Motor neuron (in vitro differentiated cells): ENCODE measurements around the gene OSBPL10. TPM values are rescaled to one million over a fixed set of nuclear protein-coding genes. Genes with fewer than 3 reads are reported as not detected.
"Not testable (repeated sequence)": the region's sequence is repeated elsewhere in the genome, so short reads cannot be mapped to it uniquely, and the experiment has no call there.

Source experiments
- ATAC-seq, 8 experiments: fragments of 200-7000 bp; cut with Tn5 transposase; replicated peaks in 6 of 8; 2 replicates each; pipeline ENCODE4 v1.8.0; 2021; ENCODE audit warnings: mild to moderate bottlenecking in 8 of 8, moderate library complexity in 8 of 8
- H3K27ac ChIP-seq, 2 donors: fragments of 250-450 bp; sonication (Bioruptor Pico); 2 replicates each; pipeline ENCODE4 v1.9.0; 2021; ENCODE audit warnings: antibody characterized with exemption in 2 of 2, mild to moderate bottlenecking in 2 of 2, moderate library complexity in 1 of 2
- H3K4me1 ChIP-seq, 2 donors: fragments of 250-450 bp; sonication (Bioruptor Pico); replicated peaks in 1 of 2; 2 replicates each; pipeline ENCODE4 v1.6.1; 2021; ENCODE audit warnings: antibody characterized with exemption in 2 of 2, mild to moderate bottlenecking in 2 of 2, moderate library complexity in 1 of 2
- H3K4me3 ChIP-seq, 5 donors: fragments of 250-450 bp; sonication (Bioruptor Pico); 2 replicates each; pipeline ENCODE4 v1.9.0; 2021; ENCODE audit warnings: antibody characterized with exemption in 5 of 5, mild to moderate bottlenecking in 5 of 5, moderate library complexity in 4 of 5
- WGBS, 10 experiments: fragments of 450-650 bp; shearing (Covaris generic); methylation state at CpG; one replicate each; pipeline ENCODE4 v1.0.0; 2022; 5-methylcytosine and 5-hydroxymethylcytosine counted together
- in situ Hi-C, 9 experiments: fragments of 400-800 bp; cut with MboI; loops; one replicate each; pipeline ENCODE4 v1.15.0; 2021; ENCODE audit warnings: low sequenced_read_pairs in 9 of 9, low pct_unique_long_range_greater_than_20kb in 2 of 9; ENCODE audit not compliant: unreplicated experiment in 9 of 9
- total RNA-seq, 8 experiments: library from RNA; unstranded; fragments of 300-600 nt; gene quantifications; 2 replicates each; pipeline versions ENCODE4 v1.2.3 to v1.2.4, GENCODE V29; 2022

Gene OSBPL10, protein sequence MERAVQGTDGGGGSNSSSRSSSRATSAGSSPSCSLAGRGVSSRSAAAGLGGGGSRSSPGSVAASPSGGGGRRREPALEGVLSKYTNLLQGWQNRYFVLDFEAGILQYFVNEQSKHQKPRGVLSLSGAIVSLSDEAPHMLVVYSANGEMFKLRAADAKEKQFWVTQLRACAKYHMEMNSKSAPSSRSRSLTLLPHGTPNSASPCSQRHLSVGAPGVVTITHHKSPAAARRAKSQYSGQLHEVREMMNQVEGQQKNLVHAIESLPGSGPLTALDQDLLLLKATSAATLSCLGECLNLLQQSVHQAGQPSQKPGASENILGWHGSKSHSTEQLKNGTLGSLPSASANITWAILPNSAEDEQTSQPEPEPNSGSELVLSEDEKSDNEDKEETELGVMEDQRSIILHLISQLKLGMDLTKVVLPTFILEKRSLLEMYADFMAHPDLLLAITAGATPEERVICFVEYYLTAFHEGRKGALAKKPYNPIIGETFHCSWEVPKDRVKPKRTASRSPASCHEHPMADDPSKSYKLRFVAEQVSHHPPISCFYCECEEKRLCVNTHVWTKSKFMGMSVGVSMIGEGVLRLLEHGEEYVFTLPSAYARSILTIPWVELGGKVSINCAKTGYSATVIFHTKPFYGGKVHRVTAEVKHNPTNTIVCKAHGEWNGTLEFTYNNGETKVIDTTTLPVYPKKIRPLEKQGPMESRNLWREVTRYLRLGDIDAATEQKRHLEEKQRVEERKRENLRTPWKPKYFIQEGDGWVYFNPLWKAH
- 10 to 100 TPM in 2 of 8 experiments, 1 to 10 TPM in 6; 1.9 to 35.0 (median 2.9) TPM for total RNA-seq

DNA sequence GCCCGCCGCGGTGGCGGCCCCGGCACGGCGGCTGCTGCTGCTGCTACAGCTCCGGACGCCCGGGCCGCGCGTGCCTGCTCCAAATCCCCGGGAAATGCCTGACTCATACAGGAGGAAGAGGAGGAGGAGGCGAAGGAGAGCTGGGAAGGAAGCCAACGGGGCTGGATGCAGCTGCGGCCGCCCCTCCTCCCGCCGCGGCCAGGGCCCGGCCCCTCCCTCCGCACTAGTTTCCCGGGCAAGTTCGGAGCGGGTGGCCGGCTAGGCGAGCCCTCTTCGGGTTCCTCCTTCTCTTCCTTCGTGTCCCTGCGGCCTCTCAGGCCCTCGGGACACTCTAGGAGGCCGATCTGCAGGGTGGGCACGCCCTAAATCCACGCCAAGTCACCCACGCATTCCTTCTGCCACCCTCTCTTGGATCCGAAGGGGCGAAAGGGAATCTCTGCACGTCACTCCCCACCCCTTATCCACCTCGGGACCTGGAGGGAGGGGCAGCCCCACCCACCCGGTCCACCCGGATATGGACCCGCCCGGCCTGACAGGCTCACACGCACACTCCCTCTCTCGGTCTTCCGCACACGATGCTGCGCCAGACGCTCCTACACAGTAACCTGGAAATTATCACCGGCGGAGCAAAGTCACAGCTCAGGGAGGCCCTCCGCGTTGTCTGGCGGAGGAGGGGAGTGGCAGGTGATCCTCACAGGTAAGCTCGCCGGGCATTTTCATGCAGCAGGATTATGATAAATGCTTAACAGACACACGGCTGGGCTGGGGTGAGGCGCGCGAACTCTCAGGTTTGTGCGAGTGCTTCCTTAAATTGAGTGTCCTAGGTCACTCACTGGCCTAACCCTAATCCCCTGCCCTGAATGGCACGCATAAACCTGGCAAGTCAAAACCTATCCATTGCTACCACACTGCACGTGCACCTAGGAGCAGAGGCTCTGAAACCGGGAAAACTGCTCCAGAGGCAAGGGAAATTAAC lies at the start of gene OSBPL10, which contains the start of gene ZNF860:
Gene OSBPL10, minus strand, starts transcription at position 57 of the 976 bp plus-strand sequence. CDS start 83 bp downstream, outside the sequence.
Gene ZNF860, plus strand, starts transcription at position 545 of the 976 bp plus-strand sequence. CDS start 7,330 bp downstream, outside the sequence.
- 18 to 65% (median 46%) methylated on average over 1 to 19 of the region's 65 CpGs; no CpG with 5 or more reads in 2 of the 10 experiments for WGBS, 10 experiments
- H3K4me1 ChIP-seq = peaks cover 2 to 5% of the 10 kb centered on the region in 2 donors
- in situ Hi-C loops = no loop called here
- peak within 1 kb of the TSS in 1 of 2 donors; percentile 66 for H3K27ac ChIP-seq
- peak; percentile 74 to 80 (median 78) for ATAC-seq
- H3K4me3 ChIP-seq = peak within 1 kb of the TSS; percentile 41 to 52 (median 48)

DNA sequence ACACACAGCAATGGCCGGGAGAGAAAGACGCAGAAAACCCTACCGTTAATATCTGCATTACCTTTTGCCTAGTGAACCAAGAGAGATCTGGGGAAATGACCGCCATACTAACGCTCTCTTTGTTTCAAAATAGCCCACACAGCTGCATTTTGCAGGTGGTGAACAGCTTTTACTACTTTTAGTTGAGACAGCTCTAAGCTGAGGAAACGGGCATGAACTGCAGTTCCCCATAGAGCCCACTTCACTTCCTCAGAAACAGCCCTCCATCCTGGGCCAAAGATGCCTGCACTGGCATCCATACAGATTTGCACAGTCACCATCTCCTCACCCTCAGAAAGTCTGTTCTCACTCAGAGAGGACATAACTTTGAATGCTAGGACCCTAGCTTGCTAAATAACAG lies 45.5 kb upstream of the OSBPL10 start:
- H3K4me1 ChIP-seq = no peaks in the 10 kb centered on the region
- 20 to 100% (median 96%) methylated on average over 1 to 5 of the region's 6 CpGs; no CpG with 5 or more reads in 2 of the 10 experiments for WGBS, 10 experiments
- ATAC-seq = no peak
- H3K27ac ChIP-seq = no peak overlapping the region
- no peak overlapping the region for H3K4me3 ChIP-seq
- in situ Hi-C loops = loop anchor here in 1 of 9 experiments (10.0 kb wide), 1 partner anchor 108 kb away; no protein-coding TSS in a partner anchor

DNA sequence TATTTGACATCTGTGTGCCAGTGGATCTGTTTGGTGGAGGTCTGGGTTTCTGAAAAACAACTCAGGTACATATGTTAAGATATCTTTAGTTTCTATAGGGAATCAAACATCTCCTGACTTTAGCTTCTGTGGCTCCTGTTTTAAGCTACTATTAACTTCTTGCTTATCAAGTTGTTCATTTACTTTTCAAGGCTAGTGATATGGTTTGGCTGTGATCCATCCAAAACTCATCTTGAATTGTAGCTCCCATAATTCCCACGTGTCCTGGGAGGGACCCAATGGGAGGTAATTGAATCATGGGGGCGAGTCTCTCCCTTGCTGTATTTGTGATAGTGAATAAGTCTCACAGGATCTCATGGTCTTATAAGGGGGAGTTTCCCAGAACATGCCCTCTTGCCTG lies 41.9 kb upstream of the OSBPL10 start:
- no peak overlapping the region for H3K27ac ChIP-seq
- in situ Hi-C loops = loop anchor here in 2 of 9 experiments (10.0 to 25.0 kb wide), 2 partner anchors 112 to 114 kb away; no protein-coding TSS in a partner anchor
- 10 to 100% (median 45%) methylated on average over 1 to 2 of the region's 2 CpGs; no CpG with 5 or more reads in 4 of the 10 experiments for WGBS, 10 experiments
- ATAC-seq = no peak
- no peak overlapping the region for H3K4me3 ChIP-seq
- no peaks in the 10 kb centered on the region for H3K4me1 ChIP-seq

DNA sequence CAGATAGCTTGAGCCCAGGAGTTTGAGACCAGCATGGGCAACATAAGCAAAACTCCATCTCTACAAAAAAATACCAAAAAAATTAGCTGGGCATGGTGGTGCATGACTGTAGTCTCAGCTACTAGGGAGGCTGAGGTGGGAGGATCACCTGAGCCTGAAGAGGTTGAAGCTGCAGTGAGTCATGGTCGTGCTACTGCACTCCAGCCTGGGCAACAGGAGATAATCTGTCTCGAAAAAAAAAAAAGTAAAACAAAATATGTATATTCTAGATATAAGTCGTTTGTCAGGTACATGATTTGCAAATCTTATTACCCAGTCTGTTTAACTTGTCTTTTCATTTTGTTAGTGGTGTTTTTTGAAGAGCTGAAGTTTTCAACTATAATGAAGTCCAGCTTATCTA lies 40.7 kb upstream of the OSBPL10 start:
- no peak overlapping the region for H3K4me3 ChIP-seq
- no peak for ATAC-seq
- 15 to 75% (median 39%) methylated on average over 1 to 3 of the region's 3 CpGs; no CpG with 5 or more reads in 2 of the 10 experiments for WGBS, 10 experiments
- in situ Hi-C loops = loop anchor here in 2 of 9 experiments (10.0 to 25.0 kb wide), 2 partner anchors 113 to 116 kb away; no protein-coding TSS in a partner anchor
- H3K4me1 ChIP-seq = no peaks in the 10 kb centered on the region
- H3K27ac ChIP-seq = no peak overlapping the region

DNA sequence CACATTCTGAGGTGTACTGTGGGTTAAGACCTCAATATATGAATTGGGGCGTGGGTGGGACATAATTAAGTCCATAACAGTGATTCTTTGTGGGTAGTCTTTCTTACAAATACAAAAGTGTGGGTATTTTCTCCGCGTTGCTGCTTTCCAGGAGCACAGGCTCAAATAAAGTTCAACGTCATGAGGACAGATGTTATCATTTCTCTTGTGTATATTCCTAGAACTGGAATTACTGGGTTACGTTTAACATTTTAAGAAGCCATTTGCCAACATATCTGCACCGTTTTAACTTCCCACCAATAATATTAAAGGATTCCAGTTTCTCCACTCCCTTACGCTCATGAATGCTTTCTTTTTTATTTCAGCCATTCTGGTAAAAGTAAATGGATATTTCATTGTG lies 40.1 kb upstream of the OSBPL10 start:
- H3K4me1 ChIP-seq = no peaks in the 10 kb centered on the region
- WGBS, 10 experiments = 45 to 100% (median 76%) methylated on average over 2 to 7 of the region's 7 CpGs; no CpG with 5 or more reads in 1 of the 10 experiments
- H3K4me3 ChIP-seq = no peak overlapping the region
- no peak for ATAC-seq
- no peak overlapping the region for H3K27ac ChIP-seq
- in situ Hi-C loops = loop anchor here in 2 of 9 experiments (10.0 to 25.0 kb wide), 2 partner anchors 114 to 116 kb away; no protein-coding TSS in a partner anchor

DNA sequence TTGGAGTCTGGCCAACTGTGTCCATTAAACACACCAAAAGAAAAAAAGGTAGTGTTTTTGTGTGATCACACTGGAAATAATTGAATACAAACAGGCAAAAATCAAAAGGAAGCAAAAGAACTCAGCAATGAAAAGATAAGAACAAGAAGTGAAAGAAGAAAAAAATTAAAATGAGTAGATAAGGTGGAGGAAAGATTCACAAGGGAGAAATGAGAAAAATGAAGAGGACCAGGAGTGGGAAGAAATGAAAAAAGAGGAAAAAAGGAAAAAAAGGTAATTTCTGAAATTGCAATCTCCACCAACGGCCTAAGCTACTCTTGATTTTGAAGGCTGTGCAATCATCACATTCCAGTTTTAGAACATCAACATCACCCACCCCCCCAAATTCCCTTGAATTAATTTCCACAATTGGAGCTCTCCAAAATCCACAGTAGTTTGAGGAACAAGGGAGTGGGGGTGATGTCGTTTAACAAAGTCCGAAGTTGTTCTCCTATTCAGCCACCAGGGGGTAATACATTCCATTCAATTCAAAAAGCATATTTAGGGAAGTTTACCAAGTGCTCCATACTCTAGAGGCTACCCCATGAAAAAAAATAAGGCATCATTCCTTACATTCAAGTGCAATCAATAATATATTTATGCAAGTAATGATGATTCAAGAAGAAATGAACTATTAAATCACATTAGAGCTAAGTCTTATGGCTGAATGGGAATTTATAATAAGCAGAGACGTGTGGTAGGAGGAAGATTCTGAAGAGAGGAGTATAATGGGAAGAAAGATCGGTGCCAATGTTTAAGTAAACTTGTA lies 37.9 kb upstream of the OSBPL10 start:
- ATAC-seq = peak in 3 of 8 experiments; percentile 70 to 92 (median 86)
- 18 to 59% (median 36%) methylated on average over 3 to 5 of the region's 5 CpGs; no CpG with 5 or more reads in 1 of the 10 experiments for WGBS, 10 experiments
- Histone ChIP-seq H3K27ac (no peak overlapping the region), H3K4me1 (no peaks in the 10 kb centered on the region), H3K4me3 (no peak overlapping the region)
- in situ Hi-C loops = loop anchor here in 1 of 9 experiments (25.0 kb wide), 1 partner anchor 118 kb away; no protein-coding TSS in a partner anchor

DNA sequence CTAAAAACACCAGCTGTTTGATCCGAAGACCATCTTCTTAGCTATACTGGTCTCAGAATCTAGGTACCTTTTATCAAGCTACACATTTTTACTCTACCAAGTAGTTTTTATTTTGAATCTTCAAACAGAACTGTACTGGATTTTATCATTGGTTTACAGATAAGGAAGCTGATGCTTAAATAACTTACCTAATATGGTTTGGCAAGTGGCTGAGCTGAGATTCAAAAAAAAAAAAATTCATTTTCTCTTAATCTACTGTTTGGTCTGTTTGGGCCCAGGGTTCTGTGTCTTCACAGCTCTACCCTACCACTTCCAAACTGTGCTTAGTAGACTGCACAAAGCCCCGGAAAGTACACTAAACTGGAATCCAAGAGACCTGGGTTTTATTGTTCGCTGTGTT lies 36.2 kb upstream of the OSBPL10 start:
- Histone ChIP-seq H3K27ac (no peak overlapping the region), H3K4me1 (no peaks in the 10 kb centered on the region), H3K4me3 (no peak overlapping the region)
- in situ Hi-C loops = loop anchor here in 1 of 9 experiments (25.0 kb wide), 1 partner anchor 120 kb away; no protein-coding TSS in a partner anchor
- 50 to 100% (median 91%) methylated on average over 1 to 3 of the region's 3 CpGs for WGBS, 10 experiments
- ATAC-seq = no peak

DNA sequence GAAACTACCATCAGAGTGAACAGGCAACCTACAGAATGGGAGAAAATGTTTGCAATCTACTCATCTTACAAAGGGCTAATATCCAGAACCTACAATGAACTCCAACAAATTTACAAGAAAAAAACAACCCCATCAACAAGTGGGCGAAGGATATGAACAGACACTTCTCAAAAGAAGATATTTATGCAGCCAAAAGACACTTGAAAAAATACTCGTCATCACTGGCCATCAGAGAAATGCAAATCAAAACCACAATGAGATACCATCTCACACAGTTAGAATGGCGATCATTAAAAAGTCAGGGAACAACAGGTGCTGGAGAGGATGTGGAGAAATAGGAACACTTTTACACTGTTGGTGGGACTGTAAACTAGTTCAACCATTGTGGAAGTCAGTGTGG lies 34.6 kb upstream of the OSBPL10 start:
- 40 to 80% methylated on average over 1 to 2 of the region's 3 CpGs; no CpG with 5 or more reads in 8 of the 10 experiments for WGBS, 10 experiments
- not testable (repeated sequence) for ATAC-seq
- in situ Hi-C loops = loop anchor here in 1 of 9 experiments (25.0 kb wide), 1 partner anchor 122 kb away; no protein-coding TSS in a partner anchor

DNA sequence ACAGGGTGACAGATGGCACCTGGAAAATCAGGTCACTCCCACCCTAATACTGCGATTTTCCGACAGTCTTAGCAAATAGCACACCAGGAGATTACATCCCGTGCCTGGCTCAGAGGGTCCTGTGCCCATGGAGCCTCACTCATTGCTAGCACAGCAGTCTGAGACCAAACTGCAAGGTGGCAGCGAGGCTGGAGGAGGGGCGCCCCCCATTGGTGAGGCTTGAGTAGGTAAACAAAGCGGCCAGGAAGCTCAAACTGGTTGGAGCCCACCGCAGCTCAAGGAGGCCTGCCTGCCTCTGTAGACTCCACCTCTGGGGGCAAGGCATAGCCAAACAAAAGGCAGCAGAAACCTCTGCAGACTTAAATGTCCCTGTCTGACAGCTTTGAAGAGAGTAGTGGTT lies 29.6 kb upstream of the OSBPL10 start:
- not testable (repeated sequence) for H3K4me3 ChIP-seq, H3K4me1 ChIP-seq, H3K27ac ChIP-seq, ATAC-seq
- 80% methylated on average over 1 of the region's 7 CpGs; no CpG with 5 or more reads in 9 of the 10 experiments for WGBS, 10 experiments
- in situ Hi-C loops = loop anchor here in 1 of 9 experiments (25.0 kb wide), 1 partner anchor 127 kb away; no protein-coding TSS in a partner anchor

More for the DNA sequence above, 34.6 kb upstream of the OSBPL10 start:
- H3K4me3 ChIP-seq, H3K4me1 ChIP-seq, H3K27ac ChIP-seq: not testable (repeated sequence)

DNA sequence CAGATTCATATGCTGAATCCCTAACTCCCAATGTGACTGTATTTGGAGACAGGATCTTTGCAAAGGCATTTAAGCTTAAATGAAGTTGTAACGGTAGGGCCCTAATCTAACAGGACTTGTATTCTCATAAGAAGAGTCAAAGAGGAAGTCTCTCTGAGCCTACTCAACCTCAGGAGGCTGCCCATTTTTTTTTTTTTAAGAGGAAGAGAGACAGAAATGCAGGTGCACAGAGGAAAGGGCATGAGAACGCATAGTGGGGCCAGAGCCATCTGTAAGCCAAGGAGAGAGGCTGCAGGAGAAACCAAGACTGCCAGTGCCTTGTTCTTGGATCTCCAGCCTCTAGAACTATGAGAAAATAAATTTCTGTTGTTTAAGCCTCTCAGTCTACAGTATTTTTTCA lies 28.9 kb upstream of the OSBPL10 start:
- Histone ChIP-seq H3K4me3 (no peak overlapping the region), H3K4me1 (no peaks in the 10 kb centered on the region), H3K27ac (no peak overlapping the region)
- WGBS, 10 experiments = 38 to 100% (median 89%) methylated on average over 1 to 2 of the region's 2 CpGs; no CpG with 5 or more reads in 1 of the 10 experiments
- ATAC-seq = no peak
- in situ Hi-C loops = loop anchor here in 1 of 9 experiments (25.0 kb wide), 1 partner anchor 127 kb away; no protein-coding TSS in a partner anchor

DNA sequence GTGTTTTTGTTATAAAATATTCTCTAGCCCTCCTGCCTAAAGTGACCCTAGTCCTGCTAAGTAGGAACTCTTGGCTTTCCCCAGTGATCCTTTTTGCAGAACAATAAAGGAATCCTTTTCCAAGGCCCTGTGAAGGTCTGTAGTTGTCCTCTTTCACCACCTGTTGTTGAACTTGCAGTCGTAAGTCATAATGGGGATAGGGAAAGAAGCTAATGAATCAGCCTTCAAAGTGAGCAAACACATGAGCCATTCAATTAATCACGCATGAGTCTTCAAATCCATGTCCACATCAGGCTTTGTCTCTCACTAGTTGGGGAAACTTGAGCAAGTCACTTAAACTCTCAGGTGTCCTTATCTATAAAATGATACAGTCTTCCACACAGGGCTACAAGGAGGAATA lies 28.0 kb upstream of the OSBPL10 start:
- in situ Hi-C loops = loop anchor here in 1 of 9 experiments (25.0 kb wide), 1 partner anchor 128 kb away; no protein-coding TSS in a partner anchor
- Histone ChIP-seq H3K4me3 (no peak overlapping the region), H3K27ac (no peak overlapping the region), H3K4me1 (no peaks in the 10 kb centered on the region)
- ATAC-seq = no peak
- 0 to 100% (median 62%) methylated on average over 1 to 2 of the region's 2 CpGs; no CpG with 5 or more reads in 2 of the 10 experiments for WGBS, 10 experiments
